ENCODE measurements around the gene AZU1.

Gene AZU1, protein sequence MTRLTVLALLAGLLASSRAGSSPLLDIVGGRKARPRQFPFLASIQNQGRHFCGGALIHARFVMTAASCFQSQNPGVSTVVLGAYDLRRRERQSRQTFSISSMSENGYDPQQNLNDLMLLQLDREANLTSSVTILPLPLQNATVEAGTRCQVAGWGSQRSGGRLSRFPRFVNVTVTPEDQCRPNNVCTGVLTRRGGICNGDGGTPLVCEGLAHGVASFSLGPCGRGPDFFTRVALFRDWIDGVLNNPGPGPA

DNA sequence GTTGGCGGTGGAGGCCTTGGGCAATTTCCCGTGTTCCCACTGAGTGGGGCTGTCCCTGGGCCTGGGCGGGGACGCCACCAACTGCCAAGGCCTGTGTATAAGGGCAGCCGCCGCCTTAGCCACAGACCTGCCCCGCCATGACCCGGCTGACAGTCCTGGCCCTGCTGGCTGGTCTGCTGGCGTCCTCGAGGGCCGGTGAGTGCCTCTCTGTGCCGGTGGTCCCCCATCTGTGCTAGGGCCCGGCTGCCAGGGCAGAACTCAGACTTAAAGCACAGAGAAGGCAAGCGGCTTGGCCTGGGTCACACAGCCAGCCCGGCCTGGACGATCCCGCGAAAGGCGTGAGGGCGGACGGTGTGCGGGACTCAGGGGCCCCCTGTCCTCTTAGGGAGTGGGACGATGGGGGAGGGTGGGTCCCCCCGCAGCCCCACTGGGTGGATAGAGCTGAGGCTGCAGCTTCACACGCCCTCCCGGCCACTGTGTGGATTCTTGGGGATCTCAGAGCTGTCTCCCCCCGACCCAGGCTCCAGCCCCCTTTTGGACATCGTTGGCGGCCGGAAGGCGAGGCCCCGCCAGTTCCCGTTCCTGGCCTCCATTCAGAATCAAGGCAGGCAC lies at the start of gene AZU1:
AZU1 (plus strand) TSS at position 128 of the 612 bp plus-strand sequence; CDS start at position 138, 10 bp downstream.
- DNase-seq: no peak

DNA sequence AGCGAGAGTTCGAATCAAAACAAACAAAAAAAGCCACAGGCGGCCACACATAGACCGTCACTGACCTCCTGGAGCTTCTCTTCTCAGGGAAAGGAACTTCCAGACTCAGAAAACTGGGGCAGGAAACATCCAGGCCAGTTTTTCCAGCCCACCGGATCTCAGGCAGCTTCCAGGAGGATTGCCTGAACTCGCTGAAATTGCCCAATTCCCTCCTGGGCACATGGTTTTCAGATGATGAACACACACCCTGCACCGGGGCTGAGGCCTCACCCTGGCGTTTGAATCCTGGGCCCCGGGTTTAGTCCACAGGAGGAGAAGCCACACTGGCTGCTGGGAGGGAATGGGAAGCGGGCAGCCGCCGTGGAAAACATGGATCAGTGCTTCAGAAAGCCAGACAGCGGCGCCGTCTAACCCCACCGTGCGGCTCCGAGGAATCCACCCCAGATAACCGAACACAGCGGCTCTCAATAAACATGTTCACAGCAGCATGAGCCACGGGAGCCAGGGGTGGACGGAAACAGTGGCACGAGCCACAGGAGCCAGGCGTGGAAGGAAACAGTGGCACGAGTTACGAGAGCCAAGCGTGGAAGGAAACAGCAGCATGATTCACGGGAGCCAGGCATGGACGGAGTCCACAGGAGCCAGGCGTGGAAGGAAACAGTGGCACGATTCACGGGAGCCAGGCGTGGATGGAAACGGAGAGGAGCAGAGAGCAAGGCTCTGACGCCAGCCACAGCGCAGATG lies 48.6 kb upstream of the AZU1 start:
- no peak for DNase-seq

DNA sequence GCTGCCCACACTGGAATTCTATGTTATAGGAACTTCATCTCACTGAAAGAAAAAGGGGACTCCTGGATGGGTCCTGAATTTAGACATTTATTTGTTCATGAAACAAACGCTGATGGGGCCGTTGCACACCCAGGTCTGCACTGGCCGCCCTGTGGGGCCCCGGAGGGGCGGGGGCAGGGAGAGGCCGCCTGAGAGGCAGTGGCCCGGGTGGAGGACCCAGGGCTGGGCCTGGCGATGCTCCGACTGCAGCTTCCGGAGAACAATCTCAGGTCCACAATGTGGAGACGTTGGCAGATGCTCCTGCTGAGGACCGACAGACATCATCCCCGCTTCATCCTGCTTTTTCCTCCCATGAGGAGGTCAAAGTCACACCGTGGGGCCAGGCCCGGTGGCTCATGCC lies 46.7 kb upstream of the AZU1 start:
- no peak for DNase-seq

DNA sequence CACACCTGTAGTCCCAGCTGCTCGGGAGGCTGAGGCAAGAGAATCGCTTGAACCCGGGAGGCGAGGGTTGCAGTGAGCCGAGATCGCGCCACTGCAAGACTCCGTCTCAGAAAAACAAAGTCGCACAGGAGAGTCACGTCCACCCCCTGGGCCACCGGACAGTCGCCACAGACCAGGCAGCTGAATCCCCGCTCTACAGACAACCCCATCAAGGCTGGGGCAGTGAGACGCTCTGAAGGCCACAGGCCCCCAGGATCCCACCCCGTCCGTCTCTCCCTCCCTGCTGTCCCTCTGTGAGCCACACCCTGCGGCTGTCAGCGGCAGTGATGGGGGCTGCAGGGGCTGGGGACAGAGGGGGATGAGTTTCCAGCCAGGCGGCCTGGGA lies 45.8 kb upstream of the AZU1 start:
- DNase-seq: no peak

DNA sequence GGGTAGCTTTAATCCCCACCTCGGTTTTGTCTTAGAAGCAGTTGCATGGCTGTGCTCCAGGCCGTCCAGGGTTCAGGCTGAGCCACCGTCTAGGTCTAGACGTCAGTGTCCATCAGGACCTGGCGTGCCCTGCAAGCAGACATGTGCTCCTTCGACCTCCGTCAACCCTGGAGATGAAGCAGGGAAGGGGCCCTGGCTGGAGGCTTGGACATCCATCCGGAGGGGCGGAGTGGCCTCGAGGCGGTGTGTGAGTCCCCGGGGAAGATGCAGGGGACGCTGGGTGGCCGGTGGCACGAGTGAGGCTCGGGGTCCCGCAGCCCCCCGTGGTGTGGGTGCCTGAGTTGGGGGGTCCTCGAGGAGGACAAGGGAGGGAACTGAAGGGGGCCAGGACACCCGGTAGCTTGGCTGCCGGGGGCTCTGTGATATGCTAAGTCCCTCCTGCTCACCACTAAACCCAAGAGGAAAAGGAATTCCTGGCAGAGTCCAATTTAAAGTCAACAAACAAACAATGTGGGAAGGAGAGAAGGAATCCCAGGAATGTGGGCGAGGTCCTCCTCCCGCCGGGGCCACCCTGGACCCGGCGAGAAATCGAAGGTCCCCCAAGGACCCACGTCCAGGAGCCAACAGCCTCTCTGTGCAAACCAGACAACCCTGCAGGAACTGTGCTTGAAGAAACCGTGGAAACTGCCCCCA lies 45.3 kb upstream of the AZU1 start:
- no peak for DNase-seq

DNA sequence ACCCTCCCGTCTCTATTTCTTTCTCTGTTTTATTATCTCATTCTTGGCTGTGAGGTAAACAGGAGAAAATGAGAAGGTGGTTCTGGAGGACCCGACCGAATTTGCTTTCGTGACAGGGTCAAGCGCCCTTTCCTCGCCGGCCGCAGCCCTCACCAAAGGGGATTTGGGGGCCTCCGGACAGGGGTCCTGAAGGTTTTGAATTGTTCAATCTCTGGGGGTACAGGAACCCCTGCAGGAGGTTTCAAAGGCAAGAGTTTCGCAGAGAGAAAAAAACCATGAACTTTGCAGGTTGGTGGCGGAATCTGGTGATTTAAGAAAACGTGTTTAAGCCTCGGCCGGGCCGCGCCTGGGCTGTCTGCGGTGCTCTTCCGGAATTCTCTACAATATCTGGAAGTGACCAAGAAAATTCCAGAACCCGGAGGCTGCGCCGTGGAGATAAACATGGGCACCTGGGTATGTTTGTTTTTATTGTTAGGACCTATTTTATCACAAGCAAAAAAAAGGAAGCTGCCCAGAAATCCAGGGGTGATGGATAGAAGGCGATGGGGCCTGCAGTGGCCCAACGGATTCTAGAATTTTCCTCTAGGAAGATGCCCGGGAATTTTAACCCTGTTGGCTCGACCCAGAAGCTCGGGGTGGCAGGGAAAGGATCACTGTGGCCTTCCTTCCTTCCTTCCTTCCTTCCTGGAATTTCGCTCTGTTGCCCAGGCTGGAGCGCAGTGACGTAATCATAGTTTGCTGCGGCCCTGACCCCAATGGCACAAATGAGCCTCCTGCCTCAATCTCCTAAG lies 44.6 kb upstream of the AZU1 start:
- no peak for DNase-seq

DNA sequence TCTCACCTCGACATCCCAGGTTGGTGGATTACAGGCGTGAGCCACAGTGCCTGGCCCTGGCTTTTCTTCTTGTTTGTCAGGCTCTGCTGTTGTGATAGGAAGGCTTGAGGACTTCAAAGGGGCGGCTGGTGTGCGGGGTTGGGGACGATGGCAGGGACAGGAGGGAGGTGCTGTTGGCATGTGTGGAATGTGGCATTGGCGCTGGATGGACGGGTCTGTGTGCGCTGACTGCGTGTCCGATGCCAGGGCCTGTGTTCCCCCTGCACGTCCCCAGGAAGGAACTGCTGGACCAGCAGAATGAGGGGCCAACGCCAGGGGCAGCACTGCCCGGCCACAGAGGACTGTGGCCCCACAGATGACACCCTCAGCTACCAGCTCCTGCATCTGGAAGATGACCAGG lies 43.1 kb upstream of the AZU1 start:
- no peak for DNase-seq

DNA sequence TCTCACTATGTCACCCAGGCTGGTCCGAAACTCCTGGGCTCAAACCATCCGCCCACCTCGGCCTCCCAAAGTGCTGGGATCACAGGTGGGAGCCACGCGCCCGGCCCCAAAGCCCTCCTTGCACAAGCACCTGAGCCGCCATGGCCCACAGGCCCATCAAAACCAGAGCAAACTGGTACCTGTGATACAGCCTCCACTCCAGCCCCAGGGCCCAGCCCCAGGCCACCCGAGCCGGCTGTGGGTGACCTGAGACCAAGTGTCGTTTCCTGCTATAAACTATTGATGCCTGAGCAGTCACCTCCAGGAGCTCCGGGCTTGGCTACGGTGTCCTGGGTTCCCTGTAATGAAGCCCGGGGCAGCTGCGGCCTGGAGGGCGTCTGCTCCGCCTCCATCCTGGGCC lies 40.1 kb upstream of the AZU1 start:
- no peak for DNase-seq

DNA sequence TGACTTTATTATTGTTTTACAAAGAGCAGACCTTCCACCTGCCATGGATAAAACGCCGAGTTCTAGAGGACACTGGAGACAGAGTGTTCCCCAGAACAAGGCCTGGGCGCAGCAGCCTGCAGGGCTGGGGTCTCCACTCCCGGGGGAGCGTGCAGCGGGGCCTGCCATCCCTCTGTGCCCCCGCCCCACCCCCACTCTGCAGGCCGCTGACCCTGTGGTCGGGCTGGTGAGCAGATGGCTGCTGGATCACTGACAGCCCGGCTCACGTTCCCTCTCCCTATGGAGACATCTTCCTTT lies 39.0 kb upstream of the AZU1 start:
- no peak for DNase-seq

DNA sequence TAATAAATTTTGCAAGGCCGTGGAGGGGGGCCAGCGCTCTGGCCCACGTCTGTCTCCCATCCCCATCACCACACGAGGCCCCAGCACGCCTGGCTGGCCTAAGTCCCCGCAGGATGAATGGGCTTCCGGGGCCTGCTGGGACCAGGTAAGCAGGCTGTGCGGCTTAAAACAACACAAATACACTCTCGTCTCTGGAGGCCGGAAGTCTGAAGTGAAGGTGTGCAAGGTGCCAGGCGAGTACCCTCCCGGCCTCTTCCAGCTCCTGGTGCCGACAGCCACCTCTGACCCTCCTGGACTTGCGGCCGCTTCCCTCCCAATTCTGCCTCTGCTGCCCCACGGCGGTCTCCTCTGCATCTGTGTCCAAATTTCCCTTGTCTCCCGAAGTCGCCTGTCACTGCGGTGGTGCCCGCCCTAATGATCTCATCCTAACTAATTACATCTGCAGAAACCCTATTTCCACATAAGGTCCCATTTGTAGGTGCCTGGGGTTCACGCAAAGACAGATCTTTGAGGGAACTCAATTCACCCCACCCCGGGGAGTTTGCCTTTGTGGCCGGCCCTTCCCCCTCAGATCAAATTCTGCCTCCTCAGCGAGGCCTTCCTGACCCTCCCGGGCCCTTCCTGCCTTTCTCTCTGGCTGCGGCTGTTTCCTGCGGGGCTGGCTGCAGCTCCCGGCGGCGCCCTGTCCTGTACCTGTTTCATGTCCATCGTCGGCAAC lies 38.5 kb upstream of the AZU1 start:
- DNase-seq: no peak

DNA sequence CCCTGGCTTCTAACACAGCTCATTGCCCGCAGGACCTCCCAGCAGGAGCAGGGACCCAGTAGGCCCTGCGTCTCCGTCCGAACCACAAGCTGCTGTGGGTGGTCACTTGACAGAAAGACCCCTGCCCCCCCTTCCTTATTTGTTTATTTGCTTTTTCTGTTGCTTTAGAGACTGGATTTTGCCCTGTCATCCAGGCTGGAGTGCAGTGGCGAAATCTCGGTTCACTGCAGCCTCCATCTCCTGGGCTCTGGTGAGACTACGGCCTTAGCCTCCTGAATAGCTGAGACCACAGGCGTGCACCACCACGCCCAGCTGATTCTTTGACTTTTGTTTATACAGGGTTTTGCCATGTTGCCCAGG lies 38.0 kb upstream of the AZU1 start:
- no peak for DNase-seq

DNA sequence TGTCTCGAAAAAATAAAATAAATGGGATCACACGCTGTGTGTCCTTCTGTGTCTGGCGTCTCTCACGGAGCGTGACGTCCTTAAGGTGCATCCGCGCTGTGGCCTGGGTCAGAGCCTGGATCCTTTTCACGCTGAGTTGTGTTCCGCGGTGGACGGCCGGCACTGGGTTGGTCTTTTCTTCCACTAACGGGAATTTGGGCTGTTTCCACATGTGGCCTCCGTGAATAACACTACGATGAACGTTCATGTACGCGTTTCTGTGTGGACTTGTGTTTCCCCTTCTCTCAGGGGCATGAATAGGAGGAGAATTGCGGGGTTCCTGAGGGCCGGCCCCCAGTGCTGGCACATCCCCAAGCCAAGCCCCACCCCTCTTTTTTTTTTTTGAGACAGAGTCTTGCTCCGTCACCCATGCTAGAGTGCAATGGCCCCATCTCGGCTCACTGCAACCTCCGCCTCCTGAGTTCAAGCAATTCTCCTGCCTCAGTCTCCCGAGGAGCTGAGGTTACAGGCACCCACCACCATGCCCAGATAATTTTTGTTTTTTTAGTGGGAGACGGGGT lies 36.5 kb upstream of the AZU1 start:
- DNase-seq: no peak

DNA sequence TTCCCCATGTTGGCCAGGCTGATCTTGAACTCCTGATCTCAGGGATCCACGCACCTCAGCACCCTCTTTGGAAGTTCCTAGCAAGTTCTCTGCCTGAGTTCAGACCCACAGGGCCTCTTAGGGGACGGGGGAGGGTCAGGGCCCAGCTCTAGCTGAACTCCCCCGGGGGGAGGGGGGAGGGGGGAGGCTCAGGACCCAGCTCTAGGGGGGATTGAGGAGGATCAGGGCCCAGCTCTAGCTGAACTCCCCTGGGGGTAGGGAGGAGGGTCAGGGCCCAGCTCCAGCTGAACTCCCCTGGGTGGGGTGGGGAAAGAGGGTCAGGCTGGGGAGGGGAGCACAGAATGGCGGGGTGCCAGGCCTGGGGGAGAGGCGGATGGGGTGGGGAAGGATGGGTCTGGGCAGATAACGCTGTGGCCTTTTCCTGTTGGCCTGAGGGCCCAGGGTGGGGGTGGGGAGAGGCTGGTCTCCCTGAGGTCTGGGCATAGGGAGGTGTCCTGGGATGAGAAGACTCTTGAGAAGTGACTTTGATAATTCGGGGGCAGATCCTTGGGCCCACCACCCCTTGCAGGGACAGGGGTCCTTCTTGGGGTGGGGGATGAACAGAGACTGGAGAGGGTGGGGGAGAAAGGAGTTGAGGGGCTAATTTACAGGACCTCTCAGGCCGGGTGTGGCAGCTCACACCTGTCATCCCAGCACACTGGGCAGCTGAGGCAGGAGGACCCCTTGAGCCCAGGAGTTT lies 35.9 kb upstream of the AZU1 start:
- no peak for DNase-seq

DNA sequence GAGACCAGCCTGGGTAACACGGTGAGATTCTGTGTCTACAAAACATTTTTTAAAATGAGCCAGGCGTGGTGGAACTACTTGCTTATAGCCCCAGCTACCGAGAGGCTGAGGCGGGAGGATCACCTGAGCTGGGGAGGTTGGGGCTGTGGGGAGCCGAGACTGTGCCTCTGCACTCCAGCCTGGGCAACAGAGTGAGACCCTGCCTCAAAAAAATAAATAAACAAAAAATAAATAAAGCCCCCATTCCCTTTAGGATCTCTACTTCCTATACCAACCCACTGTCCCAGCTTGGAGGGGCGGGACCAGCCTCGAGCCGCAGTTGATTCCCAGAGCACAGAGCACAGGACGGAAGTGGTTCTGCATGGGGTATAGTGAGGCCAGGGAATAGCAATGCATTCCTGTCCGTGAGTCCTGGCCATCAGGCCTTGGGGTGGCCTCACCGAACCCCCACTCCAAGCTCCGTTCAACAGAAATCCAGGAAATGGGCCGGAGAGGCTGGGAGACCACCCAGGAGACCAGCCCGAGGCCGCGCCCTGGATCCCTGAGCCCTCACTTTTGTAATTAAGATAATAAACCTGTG lies 35.2 kb upstream of the AZU1 start:
- no peak for DNase-seq

DNA sequence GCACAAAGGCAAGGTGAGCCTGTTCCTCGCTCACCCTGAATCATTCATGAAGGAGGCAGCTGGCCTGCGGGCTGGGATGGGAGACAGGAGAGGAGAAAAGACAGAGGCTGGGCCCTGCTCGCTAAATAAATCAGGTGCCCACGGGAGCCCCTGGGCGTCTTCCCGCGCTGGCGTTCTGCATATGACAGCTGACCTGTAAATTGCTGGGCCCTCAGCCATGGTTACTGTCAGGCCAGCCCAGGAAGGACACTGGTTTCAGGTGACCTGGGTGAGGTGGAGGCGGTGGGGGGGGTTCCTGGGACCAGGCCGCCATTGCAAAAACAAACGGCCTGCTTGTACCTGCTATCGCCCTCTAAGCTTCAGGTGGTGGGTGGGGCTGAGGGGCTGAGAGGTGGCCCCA lies 33.8 kb upstream of the AZU1 start:
- DNase-seq: no peak

DNA sequence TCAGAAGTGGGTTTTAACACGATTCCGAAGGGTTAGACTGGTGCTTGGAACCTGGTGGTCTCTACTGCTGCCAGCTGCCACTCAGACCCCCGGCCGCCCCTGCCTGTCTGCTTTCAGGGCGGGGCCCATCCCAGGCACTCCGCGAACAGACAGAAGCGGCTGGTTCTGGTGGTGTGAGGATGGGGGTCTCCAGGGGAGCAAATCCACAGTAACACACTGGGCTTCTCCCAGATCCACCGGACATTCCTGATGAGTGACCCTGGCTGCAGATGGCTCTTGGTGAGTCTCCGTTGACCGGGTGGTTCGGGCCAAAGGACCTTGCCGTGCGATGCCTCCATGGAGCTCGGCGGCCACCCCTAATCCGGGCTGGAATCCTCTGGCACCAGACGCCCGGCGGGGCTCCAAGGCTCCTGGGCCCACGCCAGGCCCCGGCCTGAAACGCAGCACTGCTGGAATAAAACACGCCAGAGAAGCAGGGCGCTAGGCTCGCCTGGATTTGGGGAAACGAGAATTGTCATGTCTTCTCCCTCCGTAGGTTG lies 32.5 kb upstream of the AZU1 start:
- DNase-seq: no peak

DNA sequence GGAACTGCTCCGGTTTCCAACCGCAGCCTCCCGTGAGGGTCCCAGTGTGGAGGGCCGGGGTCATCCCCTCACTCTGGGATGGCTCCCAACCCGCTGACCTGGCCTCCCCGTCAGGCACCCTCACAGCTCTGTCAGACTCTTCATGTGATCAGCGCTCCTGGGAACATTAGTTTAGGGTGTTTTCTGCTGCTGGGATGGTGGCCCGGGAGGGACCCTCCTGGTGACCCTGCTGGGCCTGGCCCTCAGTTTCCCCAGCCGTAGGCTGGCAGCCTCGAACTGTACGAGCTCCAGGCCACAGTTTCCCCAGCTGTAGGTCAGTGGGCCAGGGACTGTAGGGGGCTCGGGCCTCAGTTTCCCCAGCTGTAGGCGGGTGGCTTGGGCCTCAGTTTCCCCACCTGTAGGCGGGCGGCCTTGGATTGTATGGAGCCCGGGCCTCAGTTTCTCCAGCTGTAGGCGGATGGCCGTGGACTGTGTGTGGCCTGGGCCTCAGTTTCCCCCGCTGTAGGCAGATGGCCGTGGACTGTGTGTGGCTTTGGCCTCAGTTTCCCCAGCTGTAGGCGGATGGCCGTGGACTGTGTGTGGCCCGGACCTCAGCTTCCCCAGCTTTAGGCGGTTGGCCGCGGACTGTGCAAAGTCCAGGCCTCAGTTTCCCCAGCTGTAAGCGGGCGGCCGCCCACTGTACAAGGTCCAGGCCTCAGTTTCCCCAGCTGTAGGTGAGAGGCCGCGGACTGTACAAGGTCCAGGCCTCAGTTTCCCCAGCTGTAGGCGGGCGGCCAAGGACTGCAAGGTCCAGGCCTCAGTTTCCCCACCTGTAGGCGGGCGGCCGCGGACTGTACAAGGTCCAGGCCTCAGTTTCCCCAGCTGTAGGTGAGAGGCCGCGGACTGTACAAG lies 31.7 kb upstream of the AZU1 start:
- DNase-seq: no peak

DNA sequence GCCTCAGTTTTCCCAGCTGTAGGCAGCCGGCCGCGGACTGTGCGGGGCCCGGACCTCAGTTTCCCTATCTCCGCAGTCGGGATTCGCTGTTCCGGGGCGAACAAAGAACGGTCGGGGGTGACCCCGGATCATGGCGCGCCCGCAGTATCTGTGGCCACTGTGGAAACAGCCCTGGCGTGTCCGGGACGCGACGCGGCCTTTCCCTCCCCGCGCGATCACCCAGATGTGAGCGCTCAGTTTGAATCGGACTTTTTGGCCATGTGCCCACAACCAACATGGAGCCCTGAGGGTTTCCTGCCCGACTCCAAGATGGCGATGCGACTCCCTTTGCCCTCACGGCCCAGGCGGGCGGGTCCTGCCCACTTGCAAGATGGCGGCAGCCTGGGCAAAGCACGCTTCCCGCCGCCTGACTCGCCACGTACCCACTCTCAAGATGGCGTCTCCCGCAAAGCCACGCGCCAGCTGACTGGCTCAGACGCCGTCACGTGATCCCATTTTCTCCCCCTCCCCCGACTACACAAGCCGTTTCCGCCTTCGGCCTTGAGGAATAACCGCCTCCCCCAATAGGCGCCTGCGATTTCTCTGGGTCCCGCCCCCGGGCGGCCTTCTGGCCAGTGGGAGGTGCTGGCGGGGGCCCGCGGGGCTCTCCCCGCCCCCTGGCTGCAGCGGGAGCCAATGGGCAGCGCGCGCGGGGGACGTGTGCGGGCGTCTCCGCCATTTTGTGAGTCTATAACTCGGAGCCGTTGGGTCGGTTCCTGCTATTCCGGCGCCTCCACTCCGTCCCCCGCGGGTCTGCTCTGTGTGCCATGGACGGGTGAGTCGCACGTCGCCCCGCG lies 30.7 kb upstream of the AZU1 start, which contains the start of gene PTBP1:
PTBP1 (plus strand) TSS at position 761 of the 836 bp plus-strand sequence; CDS start at position 807, 46 bp downstream.
- peak; percentile 100 for DNase-seq
